Erythroblast (primary cell): ENCODE measurements around the gene HSD17B2.

Experiments
- GATA1 ChIP-seq: IDR thresholded peaks from 2 replicates; pipeline ENCODE4 v1.6.1; 2011; ENCODE audit warnings: low read depth, mild to moderate bottlenecking, control low read depth, low read length, moderate library complexity
- POLR2A ChIP-seq: IDR thresholded peaks from 2 replicates; pipeline ENCODE4 v1.6.1; 2011; ENCODE audit warnings: mild to moderate bottlenecking, low read length

DNA sequence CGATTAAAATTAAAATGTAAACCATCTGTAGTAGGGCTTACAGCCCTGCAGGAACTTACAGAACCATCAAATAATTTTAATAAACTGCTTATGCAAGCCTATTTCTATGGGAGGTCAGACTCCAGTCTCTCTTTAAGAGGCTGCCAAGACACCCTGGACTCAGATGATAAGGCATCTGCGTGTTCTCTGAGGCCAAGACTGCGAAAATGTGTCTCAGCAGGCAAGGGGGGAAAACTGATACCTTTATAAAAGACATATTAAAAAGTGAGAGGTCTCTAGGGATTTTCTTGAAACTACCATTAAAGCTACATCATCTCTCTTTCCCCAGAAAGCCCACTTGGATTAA lies 102.7 kb downstream of the HSD17B2 start:
- TF ChIP-seq POLR2A (no peak), GATA1 (no peak)
